GM21447 (cell line): Measurements from ENCODE around the gene CHMP4B.

Experiments used
- ATAC-seq: cut with Tn5 transposase; IDR thresholded peaks from one replicate; pipeline ENCODE4 v1.9.1; 2021; ENCODE audit not compliant: unreplicated experiment

CHMP4B gene

DNA sequence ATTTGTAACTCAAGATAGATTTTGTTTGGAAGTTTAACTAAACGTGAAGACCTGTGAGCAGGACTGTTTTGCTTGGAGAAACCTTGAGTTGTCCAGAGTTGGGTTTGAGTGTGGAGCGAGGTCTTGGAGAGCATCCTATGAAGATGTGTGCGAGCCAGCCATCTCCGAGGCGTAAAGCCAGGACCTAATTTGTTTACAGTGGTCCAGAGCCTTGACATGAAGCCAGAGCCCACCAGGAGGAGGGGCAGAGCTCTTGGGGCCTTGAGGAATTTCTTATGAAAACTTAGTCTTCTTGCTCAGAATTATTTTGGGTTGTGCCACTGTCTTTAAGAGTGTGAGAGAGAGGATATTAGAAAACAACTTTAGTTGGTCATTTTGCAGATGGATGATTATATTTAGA is 6.3 kb downstream of the CHMP4B start:
- no peak for ATAC-seq

DNA sequence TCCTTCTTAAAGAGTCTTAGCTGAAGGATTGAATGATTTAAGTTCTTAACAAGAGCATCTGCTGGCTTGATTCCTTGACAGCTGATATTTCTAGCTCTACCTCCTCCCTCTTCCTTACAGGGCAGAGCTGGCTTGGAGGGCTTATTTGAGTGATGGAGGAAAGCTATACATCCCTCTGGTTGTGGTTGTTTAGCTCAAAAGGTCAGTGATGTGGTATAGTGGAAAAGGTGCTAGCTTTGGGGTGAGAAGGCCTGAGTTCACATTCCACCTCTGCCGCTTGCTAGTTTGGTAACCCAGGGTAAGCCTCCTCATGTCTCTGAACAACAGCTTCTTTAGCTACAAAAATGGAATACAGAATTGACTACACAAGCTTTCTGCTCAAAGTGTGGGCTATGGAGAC is 8.3 kb downstream of the CHMP4B start:
- ATAC-seq, result no peak

DNA sequence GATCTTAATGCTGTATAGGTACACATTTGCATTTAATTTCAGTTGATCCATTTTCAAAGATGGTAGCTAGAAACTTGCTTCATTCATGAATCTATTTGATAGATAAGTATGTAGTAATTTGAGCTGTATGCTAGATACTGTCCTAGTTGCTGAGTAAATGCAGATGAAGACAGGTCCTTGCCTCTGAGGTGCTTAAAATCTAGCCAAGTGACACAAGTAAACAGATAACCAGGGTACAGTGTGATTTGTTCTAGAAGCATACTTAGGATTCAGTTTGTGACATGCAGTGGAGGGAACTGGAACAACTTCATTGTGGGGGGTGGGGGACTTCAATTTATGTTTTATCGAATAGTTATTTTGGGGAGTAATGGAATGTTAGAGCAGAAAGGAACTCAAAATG is 9.2 kb downstream of the CHMP4B start:
- no peak for ATAC-seq

DNA sequence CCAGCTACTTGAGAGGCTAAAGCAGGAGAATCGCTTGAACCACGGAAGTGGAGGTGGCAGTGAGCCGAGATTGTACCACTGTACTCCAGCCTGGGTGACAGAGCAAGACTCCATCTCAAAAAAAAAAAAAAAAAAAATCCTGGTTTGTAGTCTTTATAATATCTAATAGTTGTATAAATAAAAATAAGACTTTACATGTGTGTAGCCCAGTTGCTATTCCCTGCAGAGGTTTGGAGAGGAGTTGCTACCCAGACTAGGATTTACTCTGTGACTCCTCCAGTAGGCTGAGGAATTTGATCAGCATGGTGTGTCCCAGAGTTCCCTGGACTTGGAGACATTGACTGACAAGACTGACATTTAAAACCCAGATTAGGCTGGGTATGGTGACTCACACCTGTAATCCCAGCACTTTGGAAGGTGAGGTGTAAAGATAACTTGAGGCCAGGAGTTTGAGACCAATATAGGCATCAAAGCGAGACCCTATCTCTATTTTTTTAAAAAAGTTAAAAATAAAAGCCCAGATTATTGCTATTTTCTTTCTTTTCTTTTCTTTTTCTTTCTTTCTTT is 10.2 kb downstream of the CHMP4B start:
- ATAC-seq, result no peak

DNA sequence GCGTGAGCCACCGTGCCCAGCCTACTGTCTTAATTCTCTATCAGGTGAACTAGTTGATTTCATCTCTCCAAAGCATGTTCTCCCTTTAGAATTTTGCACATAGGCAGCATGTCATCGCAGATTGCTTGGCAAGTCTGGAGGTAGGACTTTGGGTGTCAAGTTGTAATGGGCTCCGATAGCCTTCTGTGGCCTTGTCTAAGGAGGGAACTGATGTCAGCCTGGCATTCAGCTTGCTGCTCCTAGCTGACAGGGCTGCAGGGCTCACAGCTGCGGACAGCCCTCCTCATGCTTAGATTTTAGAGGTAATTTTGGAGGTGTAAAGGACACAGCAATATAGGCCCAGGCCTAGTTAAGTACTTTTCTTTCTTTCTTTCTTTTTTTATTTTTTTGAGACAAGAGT is 11.3 kb downstream of the CHMP4B start:
- no peak for ATAC-seq

DNA sequence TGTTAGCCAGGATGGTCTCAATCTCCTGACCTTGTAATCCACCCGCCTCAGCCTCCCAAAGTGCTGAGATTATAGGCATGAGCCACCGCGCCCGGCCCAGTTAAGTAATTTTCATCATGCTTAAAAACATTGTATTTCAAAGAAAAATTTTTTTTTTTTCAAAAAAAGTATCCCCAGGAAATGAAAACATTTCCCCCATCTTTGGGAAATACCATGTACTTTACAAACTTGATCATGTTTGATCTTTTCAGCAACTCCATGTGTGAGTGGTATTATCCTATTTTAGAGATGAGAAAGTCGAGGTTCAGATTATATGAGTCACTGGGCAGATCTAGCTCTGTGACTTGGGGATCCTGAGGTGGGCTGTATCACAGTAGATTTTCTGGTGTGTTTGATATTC is 11.8 kb downstream of the CHMP4B start:
- no peak for ATAC-seq

DNA sequence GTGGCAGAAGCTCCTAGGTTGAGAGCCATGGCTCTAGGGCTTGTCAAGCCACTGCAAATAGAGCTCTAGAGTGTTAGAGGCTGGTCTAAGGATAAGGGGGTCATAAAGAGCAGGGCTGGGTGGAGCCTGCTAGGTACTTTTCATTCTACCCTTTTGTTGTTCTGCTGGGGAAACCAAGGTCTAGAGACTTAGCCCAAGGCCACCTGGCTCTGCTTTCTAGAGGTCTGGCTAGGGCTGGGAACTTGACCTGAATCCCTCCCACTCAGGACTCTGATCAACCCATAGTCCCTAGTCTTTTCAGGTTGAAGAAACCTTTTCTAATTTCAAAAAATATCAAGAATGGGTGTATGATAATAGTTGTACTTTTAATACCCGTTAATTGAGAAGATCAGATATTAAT is 13.7 kb downstream of the CHMP4B start:
- ATAC-seq, result no peak

DNA sequence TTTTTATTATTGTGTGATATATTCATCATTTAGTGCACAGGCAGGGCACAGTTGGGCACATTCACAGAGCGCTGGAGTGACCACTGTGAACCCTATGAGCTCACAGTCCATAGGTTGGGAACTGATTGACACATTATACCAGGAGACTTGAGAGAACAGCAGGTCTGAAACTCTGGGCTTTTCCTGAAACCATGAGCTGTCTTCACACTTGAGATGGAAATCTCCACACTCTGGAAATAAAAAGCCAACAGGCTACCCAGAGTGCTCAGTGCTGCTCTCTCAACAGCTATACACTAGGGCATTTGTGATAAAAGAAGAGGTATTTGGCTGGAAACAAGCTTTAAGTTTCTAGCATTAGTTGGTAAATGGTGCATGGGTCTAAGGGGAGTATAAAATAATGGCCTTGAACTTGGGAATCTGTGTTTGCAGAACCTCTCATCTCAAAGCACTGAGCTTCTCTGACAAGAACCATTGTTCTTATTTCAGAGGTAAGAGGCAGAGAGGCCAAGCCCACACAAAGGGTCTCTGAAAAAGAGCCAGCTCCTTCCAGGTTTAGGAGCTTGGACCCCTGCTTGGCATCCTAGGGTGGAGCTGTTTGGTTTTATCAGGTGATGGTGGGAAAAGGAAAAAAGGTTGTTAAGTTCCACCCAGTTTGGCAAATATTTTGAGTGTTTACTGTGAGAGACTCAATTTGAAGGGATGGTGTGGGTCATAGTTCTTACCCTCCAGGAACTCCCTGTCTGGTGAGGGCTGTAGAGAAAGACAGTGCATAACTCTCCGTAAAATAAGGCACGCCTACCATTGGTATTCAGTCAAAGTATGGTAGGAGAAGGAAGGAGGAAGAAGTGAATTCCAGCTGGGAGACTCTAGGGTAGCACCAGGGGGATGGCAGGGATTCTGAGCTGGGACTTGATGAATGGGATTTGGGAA is 14.5 kb downstream of the CHMP4B start:
- no peak for ATAC-seq

DNA sequence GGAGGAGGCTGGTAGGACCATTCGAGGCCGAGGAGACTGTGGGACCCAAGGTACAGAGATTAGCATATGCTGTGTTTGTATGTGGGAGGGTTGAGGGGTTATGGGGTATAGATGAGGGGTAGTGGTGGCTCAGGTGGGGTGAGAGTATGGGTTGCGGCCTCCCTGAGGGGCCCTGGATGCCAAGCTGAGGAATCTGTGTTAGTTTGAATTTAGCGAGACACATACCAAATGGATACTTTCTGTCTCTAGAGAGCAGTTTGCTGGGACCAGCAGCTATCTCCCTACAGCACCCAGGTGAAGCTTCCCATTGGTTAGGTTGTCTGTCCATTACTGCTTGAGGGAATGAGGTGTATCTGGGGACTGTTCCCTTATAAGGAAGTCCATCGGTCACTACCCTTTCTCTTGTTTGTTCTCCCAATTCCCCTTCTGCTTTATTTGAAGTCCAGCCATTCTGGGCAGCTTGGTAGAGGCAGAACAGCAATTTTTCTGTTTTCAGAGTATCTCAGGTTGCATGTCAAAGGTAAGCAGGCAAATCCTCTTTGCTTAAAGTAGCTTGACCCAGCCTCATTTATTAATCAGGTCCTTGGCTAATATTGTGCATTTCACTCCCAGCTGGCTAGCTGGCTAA is 15.2 kb downstream of the CHMP4B start:
- no peak for ATAC-seq

DNA sequence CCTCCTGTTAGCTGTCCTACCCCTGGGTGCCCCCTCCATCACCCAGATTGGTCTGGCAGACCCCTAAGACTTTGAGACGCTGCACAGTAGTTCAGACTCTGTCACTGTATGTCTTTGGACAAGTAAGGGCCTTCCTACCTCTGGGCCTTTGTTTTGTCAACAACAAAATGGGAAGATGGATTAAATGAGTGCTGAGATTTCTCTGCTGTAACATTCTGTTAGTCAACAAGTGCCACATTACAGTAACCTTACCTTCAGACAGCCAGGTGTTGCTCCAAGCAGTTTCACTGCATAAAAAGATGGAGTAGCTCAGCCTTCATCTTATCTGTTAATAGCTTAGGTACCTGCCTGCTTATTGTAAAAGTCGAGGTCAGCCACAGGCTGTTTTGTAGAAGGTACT is 16.0 kb downstream of the CHMP4B start:
- no peak for ATAC-seq

DNA sequence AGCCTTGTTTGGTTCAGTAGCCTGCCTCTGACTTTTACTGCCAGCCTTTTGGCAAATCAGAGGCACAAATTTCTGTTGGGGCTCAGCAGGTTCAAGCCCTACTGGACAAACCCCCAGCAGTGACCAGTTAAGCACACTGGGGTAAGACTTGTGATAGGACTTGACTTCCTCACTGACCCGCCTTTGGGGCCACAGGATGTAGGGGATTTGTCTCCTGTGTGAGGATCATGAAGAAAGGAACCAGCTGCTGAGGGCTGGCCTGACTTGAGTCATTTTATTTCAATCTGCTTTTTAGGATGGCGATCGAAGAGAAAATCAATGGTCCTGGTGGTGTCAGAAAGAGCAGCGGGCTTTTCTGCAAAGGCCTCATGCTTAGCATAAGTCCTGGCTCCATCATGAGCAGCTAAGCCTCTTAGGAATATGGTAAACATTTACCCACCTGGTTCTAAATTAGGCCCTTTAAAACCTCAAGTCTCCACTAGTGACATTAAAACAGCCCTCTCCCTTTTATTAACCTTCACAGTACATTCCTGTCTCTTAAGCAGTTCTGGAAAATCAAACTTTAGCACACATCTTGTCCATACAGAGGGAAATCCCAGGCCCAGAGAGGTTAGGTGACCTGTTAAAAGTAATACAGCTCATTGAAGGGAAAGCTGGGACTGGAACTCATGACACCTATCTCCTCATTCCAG is 16.6 kb downstream of the CHMP4B start:
- ATAC-seq, result no peak

DNA sequence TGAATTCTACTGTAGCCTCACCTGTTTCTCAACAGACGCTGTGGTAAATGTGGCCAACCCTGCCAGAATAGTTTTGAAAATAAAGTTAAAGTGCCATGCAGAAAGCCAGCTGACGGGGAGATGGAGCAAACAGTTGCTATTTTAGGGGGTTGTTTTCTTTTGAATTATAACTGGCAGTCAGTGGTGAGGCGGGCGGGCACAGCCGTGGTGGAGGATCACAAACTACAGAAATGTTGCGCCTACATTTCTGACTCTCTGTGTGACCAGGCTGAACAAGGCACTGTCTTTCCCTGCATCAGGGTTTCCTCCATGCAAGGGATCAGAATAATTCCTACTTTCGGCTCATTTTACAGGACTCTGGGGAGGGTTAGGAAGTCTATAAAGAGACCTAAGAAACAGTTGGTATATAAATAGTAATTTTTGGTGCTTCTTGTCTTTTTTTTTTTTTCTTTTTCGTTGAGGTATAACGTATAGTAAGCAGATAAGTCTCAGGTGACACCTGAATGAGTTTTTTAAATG is 17.2 kb downstream of the CHMP4B start:
- no peak for ATAC-seq

DNA sequence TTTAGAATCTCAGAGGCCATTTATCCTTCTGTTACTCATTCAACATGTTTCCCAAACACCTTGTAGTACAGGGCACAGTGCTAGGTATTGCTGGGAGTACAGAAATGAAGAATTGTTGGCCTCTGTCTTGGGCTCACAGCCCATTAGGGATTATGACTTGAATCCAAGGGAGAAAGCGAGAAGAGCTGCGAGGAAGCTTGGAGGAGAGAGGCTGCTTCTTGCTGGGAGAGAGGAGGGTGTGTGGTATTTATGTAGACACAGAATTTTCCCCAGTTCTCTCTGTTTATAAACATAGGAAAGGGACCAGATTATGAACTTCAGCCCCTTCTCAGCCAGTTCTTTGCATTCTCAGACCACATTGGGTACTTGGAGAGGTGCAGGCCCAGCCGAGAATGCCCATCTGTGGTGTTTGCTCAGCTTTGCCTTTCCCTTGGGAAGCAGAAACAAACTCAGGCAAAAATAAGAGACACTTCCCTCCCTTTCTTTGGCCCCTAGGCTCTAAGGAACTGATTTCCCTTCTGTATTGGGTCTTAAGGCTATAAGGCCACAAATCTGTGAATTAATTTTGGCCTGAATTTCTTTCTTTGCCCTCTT is 17.9 kb downstream of the CHMP4B start:
- ATAC-seq, result no peak

DNA sequence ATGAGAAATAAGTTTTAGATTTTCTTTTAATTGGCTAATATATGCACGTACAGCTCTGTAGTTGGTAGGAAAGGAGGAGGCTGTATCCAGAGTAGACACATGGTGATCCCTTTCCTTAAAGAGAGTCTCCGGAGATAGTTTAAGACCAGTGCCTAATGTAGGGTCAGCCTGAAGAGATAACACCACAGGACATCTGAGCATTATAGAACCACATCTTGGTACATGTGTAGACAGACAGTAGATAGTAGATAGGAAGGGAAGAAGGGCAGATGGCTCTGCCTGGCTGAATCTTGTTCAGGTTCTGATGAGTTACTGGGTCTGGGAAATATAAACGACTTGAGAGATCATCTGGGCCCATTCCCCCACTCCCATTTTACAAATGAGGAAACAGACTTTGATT is 18.5 kb downstream of the CHMP4B start:
- ATAC-seq, result no peak

DNA sequence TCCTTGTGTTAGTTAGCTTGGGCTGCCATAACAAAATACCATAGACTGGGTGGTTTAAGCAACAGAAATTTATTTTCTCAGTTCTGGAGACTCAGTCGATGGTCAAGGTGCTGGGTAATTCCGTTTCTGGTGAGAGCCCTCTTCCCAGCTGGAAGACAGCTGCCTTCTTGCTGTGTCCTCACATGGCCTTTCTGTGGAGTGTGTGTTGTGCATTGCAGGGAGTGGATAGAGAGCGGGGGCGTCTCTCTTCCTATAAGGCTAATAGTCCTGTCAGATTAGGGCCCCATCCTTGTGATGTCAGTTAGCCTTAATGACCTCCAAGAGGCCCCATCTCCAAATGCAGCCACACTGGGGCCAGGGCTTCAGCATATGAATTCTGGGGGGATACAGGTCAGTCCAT is 19.2 kb downstream of the CHMP4B start:
- no peak for ATAC-seq

DNA sequence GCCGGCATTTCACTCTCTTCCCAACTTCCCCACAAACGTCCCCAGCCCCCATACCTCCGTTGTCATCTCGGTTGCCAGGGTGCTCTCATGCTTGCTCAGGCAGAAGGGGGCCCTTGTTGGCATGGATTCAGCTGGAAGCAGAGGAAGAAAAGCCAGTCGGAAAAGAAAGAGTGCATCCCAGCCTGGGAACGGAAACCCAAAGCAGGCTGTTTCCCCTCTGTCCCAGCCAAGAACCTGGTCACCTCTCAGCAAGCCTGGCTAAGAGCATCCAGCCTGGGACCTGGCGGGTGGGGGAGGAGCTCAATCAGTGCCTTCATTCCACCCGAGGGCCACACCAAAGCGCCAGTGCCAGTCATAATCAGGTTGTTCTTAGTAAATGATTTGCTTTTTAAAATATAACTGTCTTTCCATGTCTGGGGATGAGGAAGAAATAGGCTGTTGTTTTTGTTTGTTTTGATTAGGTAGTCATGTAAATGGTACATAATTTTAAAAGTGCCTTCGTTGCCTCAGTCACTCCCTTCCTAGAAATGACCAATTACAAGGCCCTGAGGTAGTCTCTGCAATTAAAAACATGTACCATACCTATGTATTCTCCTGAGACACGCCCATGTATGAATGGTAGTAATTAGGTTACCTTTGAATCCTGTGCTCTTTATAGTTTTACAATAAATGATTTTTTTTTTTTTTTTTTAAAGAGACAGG is 21.1 kb downstream of the CHMP4B start:
- no peak for ATAC-seq

DNA sequence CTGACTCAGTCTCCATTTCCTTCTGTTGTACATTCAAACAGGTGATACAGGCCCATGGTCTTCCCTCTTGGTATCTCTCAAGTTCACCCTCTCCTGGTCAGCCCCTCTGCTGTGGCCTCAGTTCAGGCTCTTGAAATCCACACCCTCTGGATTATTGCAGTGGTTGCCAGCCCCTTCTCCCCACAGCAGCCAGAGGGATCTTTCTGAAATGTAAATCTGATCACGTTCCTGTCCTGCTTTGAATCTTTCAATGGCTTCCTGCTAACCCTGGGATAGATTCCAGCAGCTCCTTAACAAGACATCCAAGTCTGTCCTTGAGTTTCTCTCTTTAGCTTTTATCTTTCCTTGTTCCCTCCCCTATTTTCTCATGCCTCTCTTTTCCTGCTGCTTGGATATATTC is 22.2 kb downstream of the CHMP4B start:
- no peak for ATAC-seq

DNA sequence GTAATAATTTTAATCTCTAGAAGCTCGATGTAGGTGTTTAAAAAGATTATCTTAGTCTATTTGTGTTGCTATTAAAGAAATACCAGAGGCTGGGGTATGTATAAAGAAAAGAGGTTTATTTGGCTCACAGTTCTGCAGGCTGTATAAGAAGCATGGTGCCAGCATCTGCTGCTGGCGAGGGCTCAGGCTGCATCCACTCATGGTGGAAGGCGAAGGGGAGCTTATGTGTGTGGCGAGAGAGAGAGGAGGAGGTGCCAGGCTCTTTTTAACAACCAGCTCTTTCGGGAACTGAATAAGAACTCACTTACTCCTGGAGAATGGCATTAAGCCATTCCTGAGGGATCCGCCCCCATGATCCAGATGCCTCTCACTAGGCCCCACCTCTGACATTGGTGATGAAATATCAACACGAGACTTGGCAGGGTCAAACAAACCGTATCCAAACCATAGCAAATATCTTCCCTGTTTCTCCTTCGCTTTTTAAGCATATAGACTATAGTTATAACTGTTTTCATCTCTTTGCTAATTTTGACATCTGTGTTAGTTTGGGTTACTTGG is 24.5 kb downstream of the CHMP4B start:
- no peak for ATAC-seq

DNA sequence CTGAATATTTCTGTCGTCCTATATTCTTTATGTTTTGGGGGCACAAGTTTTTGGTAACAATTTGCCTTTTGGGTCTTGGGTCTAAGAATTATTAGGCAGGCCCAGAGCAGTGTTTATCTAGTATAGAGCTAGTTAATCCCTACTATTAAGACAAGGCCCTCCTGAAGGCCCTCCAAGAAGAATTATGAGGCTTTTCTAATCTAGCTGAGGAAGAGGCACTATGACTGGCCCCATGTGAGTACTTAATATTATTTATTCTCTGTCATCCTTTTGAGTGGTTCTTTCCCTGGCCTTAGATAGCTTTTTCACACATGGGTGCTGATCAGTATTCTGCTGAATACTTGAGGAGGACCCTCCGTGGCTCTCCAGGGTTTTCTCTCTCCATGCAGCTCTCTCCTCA is 25.1 kb downstream of the CHMP4B start:
- no peak for ATAC-seq
